ENCODE results near the gene AKR1D1. TPM values are rescaled to one million over a fixed set of nuclear protein-coding genes. Genes with fewer than 3 reads are reported as not detected.

The AKR1D1 gene
- total and polyA plus RNA-seq, 2 of the 13 experiments (the other 11 are each of a cell fraction or from before 2014, with no cell fraction given), result 6.9 to 37.0 TPM

DNA sequence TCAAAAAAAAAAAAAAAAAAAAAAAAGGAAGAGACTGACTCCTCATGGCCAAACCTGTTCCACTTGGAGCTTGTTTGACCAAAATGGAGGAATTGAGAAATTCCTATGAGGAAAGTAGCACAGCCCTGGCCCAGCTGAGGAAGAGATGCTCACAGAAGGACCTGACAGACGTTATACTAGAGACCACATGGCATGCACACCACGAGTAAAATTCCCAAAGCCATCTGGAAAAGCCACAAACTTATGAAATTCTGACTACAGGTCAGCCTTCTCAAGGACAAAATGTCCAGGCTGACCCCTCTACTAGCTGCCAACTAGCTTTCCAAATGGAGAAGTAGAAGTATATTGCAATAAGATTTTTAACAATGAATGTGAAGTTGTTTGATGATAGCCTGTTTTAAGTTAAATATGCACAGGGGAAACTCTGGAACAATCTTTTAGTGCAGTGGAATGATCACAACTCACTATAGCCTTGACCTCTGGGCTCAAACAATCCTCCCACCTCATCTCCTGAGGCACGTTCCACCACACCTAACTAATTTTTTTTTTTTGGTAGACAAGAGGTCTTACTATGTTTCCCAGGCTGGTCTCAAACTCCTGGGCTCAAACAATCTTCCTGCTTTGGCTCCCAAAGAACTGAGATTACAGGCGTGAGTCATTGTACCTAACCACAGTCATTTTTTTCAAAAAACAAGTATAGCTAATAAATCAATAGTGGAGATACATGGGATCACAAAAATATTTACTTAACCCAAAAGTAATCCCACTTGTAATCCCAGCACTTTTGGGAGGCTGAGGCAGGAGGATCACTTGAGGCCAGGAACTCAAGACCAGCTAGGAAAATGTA lies 75.7 kb downstream of the AKR1D1 start (continued):
- TF ChIP-seq, protein P1, sequence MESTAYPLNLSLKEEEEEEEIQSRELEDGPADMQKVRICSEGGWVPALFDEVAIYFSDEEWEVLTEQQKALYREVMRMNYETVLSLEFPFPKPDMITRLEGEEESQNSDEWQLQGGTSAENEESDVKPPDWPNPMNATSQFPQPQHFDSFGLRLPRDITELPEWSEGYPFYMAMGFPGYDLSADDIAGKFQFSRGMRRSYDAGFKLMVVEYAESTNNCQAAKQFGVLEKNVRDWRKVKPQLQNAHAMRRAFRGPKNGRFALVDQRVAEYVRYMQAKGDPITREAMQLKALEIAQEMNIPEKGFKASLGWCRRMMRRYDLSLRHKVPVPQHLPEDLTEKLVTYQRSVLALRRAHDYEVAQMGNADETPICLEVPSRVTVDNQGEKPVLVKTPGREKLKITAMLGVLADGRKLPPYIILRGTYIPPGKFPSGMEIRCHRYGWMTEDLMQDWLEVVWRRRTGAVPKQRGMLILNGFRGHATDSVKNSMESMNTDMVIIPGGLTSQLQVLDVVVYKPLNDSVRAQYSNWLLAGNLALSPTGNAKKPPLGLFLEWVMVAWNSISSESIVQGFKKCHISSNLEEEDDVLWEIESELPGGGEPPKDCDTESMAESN (CRISPR knock-in tag; conservative IDR thresholded peaks at IDR 0.05), result 0 out of 2 replicates have a peak, but pooled peaks have one; percentile 29
- TF ChIP-seq MBD4 (IDR thresholded peaks at IDR 0.05; ENCODE audit: borderline replicate concordance, low read length) (no peak), ZNF644 (CRISPR knock-in tag; IDR thresholded peaks at IDR 0.05; ENCODE audit: low read depth) (peak; percentile 6; the same call in 1 of the 2 replicates), ZKSCAN1 (IDR thresholded peaks at IDR 0.05; ENCODE audit: low read length) (no peak), KLF16 (CRISPR knock-in tag; IDR thresholded peaks at IDR 0.05) (no peak), SP140L (CRISPR knock-in tag; IDR thresholded peaks at IDR 0.05; ENCODE audit: borderline replicate concordance) (no peak), ZNF775 (CRISPR knock-in tag; IDR thresholded peaks at IDR 0.05; ENCODE audit: borderline replicate concordance) (no peak), POGZ (CRISPR knock-in tag; IDR thresholded peaks at IDR 0.05) (peak; percentile 92), POLR2A (IDR thresholded peaks at IDR 0.05; ENCODE audit: insufficient read depth in 1 of 2, low read depth in 2 of 2, low read length in 2 of 2) (no peak), ZSCAN30 (CRISPR knock-in tag; IDR thresholded peaks at IDR 0.05) (no peak; the same call in 1 of the 2 replicates), ONECUT2 (CRISPR knock-in tag; IDR thresholded peaks at IDR 0.05) (peak; percentile 73; the same call in 1 of the 2 replicates), ZNF577 (CRISPR knock-in tag; IDR thresholded peaks at IDR 0.05; ENCODE audit: borderline replicate concordance, low read depth) (no peak), ZNF251 (CRISPR knock-in tag; IDR thresholded peaks at IDR 0.05) (no peak), FOXK2 (IDR thresholded peaks at IDR 0.05) (no peak)
- TF ChIP-seq, protein P2, sequence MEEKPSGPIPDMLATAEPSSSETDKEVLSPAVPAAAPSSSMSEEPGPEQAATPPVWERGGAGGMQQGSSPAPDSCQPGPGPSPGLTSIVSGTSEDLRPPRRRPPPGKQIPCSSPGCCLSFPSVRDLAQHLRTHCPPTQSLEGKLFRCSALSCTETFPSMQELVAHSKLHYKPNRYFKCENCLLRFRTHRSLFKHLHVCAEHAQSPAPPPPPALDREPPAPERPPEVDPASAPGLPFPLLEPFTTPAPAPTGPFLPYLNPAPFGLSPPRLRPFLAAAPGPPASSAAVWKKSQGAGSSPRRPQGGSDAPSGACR (CRISPR knock-in tag; IDR thresholded peaks at IDR 0.05), result no peak
- TF ChIP-seq, protein P3, sequence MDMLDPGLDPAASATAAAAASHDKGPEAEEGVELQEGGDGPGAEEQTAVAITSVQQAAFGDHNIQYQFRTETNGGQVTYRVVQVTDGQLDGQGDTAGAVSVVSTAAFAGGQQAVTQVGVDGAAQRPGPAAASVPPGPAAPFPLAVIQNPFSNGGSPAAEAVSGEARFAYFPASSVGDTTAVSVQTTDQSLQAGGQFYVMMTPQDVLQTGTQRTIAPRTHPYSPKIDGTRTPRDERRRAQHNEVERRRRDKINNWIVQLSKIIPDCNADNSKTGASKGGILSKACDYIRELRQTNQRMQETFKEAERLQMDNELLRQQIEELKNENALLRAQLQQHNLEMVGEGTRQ (IDR thresholded peaks at IDR 0.05; ENCODE audit: low read depth, low read length), result no peak
- TF ChIP-seq, protein P3 (CRISPR knock-in tag; IDR thresholded peaks at IDR 0.05; ENCODE audit: borderline replicate concordance), result no peak
- TF ChIP-seq, protein P4, sequence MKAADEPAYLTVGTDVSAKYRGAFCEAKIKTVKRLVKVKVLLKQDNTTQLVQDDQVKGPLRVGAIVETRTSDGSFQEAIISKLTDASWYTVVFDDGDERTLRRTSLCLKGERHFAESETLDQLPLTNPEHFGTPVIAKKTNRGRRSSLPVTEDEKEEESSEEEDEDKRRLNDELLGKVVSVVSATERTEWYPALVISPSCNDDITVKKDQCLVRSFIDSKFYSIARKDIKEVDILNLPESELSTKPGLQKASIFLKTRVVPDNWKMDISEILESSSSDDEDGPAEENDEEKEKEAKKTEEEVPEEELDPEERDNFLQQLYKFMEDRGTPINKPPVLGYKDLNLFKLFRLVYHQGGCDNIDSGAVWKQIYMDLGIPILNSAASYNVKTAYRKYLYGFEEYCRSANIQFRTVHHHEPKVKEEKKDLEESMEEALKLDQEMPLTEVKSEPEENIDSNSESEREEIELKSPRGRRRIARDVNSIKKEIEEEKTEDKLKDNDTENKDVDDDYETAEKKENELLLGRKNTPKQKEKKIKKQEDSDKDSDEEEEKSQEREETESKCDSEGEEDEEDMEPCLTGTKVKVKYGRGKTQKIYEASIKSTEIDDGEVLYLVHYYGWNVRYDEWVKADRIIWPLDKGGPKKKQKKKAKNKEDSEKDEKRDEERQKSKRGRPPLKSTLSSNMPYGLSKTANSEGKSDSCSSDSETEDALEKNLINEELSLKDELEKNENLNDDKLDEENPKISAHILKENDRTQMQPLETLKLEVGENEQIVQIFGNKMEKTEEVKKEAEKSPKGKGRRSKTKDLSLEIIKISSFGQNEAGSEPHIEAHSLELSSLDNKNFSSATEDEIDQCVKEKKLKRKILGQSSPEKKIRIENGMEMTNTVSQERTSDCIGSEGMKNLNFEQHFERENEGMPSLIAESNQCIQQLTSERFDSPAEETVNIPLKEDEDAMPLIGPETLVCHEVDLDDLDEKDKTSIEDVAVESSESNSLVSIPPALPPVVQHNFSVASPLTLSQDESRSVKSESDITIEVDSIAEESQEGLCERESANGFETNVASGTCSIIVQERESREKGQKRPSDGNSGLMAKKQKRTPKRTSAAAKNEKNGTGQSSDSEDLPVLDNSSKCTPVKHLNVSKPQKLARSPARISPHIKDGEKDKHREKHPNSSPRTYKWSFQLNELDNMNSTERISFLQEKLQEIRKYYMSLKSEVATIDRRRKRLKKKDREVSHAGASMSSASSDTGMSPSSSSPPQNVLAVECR (CRISPR knock-in tag; IDR thresholded peaks at IDR 0.05; ENCODE audit: borderline replicate concordance), result no peak
- TF ChIP-seq, protein P5, sequence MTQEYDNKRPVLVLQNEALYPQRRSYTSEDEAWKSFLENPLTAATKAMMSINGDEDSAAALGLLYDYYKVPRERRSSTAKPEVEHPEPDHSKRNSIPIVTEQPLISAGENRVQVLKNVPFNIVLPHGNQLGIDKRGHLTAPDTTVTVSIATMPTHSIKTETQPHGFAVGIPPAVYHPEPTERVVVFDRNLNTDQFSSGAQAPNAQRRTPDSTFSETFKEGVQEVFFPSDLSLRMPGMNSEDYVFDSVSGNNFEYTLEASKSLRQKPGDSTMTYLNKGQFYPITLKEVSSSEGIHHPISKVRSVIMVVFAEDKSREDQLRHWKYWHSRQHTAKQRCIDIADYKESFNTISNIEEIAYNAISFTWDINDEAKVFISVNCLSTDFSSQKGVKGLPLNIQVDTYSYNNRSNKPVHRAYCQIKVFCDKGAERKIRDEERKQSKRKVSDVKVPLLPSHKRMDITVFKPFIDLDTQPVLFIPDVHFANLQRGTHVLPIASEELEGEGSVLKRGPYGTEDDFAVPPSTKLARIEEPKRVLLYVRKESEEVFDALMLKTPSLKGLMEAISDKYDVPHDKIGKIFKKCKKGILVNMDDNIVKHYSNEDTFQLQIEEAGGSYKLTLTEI (CRISPR knock-in tag; conservative IDR thresholded peaks at IDR 0.05), result no peak

All from HepG2 (cell line).